GOT3 (cell line): ENCODE results near the gene SPINT2.

ENCODE experiments used
- DNase-seq: peaks from one replicate; lab custom pipeline; 2025; ENCODE audit warnings: mixed read lengths; lab: John Stamatoyannopoulos, UW

SPINT2 gene

GRCh38 chr19:38294090-38294489 is 29.7 kb downstream of the SPINT2 start:
- no peak for DNase-seq

- no peak for DNase-seq
Observed at GRCh38 chr19:38298821-38299680, 34.7 kb downstream of the SPINT2 start.

- DNase-seq = no peak
Observed at GRCh38 chr19:38303517-38304351, 39.4 kb downstream of the SPINT2 start, which contains the start of gene C19orf33. C19orf33 (plus strand) TSS chr19:38304251; CDS start chr19:38304262, 11 bp downstream.

- DNase-seq = no peak
Observed at GRCh38 chr19:38304352-38304865, 40.0 kb downstream of the SPINT2 start.

GRCh38 chr19:38304866-38305429 is 40.6 kb downstream of the SPINT2 start:
- DNase-seq = no peak

GRCh38 chr19:38306236-38306635 is 41.9 kb downstream of the SPINT2 start:
- DNase-seq = no peak

GRCh38 chr19:38307076-38307475 is 42.7 kb downstream of the SPINT2 start:
- DNase-seq = no peak

- no peak for DNase-seq
Observed at GRCh38 chr19:38307597-38307996, 43.2 kb downstream of the SPINT2 start.

- no peak for DNase-seq
Observed at GRCh38 chr19:38308006-38308766, 43.8 kb downstream of the SPINT2 start.

- no peak for DNase-seq
Observed at GRCh38 chr19:38308926-38309614, 44.7 kb downstream of the SPINT2 start.

GRCh38 chr19:38309615-38310278 is 45.4 kb downstream of the SPINT2 start:
- no peak for DNase-seq

GRCh38 chr19:38310279-38310670 is 45.9 kb downstream of the SPINT2 start:
- DNase-seq = no peak

GRCh38 chr19:38310986-38311385 is 46.6 kb downstream of the SPINT2 start:
- no peak for DNase-seq

- peak; percentile 88 for DNase-seq
Observed at GRCh38 chr19:38315657-38316476, 51.5 kb downstream of the SPINT2 start, which contains the start of gene YIF1B. YIF1B (minus strand) TSS chr19:38315947; CDS start chr19:38315917, 30 bp downstream.

- DNase-seq = no peak
Observed at GRCh38 chr19:38316477-38317067, 52.2 kb downstream of the SPINT2 start.

- no peak for DNase-seq
Observed at GRCh38 chr19:38317104-38317612, 52.8 kb downstream of the SPINT2 start.

- no peak for DNase-seq
Observed at GRCh38 chr19:38318660-38319059, 54.3 kb downstream of the SPINT2 start.

GRCh38 chr19:38319421-38320258 is 55.3 kb downstream of the SPINT2 start, which contains the start of gene KCNK6:
KCNK6 (plus strand) TSS chr19:38319845; CDS start chr19:38319951, 106 bp downstream.
- DNase-seq = no peak
